Peyer's patch (tissue), 4 donors: Measurements from ENCODE around the gene MARCHF2.

ENCODE experiments used
- POLR2A ChIP-seq, 2 donors: fragments of 450-650 bp; IDR thresholded peaks; one replicate each; pipeline ENCODE4 v1.5.1; 2017; ENCODE audit warnings: antibody characterized with exemption in 2 of 2, mild to moderate bottlenecking in 2 of 2, moderate library complexity in 2 of 2
- TF ChIP-seq, protein P1 (sequence below), 6 experiments: fragments of 450-650 bp in 4 of 6; fragments of 200-600 bp in 2 of 6; sonication (generic) in 1 of 6; IDR thresholded peaks; one replicate each; pipeline ENCODE4 v1.5.1; 2017 to 2019; ENCODE audit warnings: antibody characterized with exemption in 6 of 6, mild to moderate bottlenecking in 3 of 6, moderate library complexity in 1 of 6

DNA sequence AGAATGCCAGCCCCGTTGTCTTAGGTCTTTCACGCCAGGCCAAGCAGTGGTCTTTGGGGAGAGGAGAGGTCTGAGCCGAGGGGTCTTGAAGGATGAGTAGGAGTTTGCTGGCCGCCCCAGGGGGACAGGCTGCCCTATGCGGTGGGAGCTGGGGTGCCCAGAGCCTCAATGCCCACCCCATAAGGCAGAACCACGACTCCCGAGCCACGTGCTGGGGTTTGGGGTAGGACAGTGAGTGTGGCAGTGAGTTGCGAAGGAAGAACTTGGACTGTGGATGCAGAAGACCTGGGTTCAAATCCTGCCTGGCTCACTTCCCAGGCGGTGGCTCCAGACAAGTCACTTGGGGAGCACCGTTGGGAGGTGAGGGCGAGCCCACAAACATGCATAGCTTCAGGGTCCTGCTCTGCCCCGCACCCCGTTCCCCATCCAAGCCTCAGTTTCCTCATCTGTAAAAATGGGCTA is 17.5 kb upstream of the MARCHF2 start:
- TF ChIP-seq, protein P1, sequence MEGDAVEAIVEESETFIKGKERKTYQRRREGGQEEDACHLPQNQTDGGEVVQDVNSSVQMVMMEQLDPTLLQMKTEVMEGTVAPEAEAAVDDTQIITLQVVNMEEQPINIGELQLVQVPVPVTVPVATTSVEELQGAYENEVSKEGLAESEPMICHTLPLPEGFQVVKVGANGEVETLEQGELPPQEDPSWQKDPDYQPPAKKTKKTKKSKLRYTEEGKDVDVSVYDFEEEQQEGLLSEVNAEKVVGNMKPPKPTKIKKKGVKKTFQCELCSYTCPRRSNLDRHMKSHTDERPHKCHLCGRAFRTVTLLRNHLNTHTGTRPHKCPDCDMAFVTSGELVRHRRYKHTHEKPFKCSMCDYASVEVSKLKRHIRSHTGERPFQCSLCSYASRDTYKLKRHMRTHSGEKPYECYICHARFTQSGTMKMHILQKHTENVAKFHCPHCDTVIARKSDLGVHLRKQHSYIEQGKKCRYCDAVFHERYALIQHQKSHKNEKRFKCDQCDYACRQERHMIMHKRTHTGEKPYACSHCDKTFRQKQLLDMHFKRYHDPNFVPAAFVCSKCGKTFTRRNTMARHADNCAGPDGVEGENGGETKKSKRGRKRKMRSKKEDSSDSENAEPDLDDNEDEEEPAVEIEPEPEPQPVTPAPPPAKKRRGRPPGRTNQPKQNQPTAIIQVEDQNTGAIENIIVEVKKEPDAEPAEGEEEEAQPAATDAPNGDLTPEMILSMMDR (IDR thresholded peaks at IDR 0.05) = no peak
- TF ChIP-seq POLR2A (IDR thresholded peaks at IDR 0.05) = no peak
